NCI-H1092 (cell line): Measurements from ENCODE around the gene CBY2.
"Not testable (repeated sequence)": the region's sequence is repeated elsewhere in the genome, so short reads cannot be mapped to it uniquely, and the experiment has no call there.

Experiments
- DNase-seq: peaks from one replicate; lab custom pipeline; 2025; lab: John Stamatoyannopoulos, UW

The CBY2 gene

GRCh38 chr13:45702088-45702487, at the start of gene CBY2:
TSS of gene CBY2 (plus strand) at chr13:45702320. CDS start at chr13:45702391, 71 bp downstream.
- no peak for DNase-seq

GRCh38 chr13:45654633-45655349, 47.3 kb upstream of the CBY2 start:
- DNase-seq, result no peak

- DNase-seq, result no peak
Measured at GRCh38 chr13:45658586-45659235, 43.4 kb upstream of the CBY2 start.

- no peak for DNase-seq
Measured at GRCh38 chr13:45659536-45659935, 42.6 kb upstream of the CBY2 start.

GRCh38 chr13:45660458-45660857, 41.7 kb upstream of the CBY2 start:
- not testable (repeated sequence) for DNase-seq

GRCh38 chr13:45662162-45662561, 40.0 kb upstream of the CBY2 start:
- DNase-seq, result no peak

GRCh38 chr13:45662903-45663302, 39.2 kb upstream of the CBY2 start:
- not testable (repeated sequence) for DNase-seq

GRCh38 chr13:45669626-45670025, 32.5 kb upstream of the CBY2 start:
- not testable (repeated sequence) for DNase-seq

GRCh38 chr13:45670189-45670885, 31.8 kb upstream of the CBY2 start:
- no peak for DNase-seq

GRCh38 chr13:45674908-45675307, 27.2 kb upstream of the CBY2 start:
- no peak for DNase-seq

GRCh38 chr13:45678282-45678681, 23.8 kb upstream of the CBY2 start:
- DNase-seq, result no peak

- DNase-seq, result no peak
Measured at GRCh38 chr13:45681113-45681512, 21.0 kb upstream of the CBY2 start.

GRCh38 chr13:45682494-45683008, 19.6 kb upstream of the CBY2 start:
- no peak for DNase-seq

- no peak for DNase-seq
Measured at GRCh38 chr13:45683701-45684100, 18.4 kb upstream of the CBY2 start.

- no peak for DNase-seq
Measured at GRCh38 chr13:45688577-45688976, 13.5 kb upstream of the CBY2 start.

- DNase-seq, result no peak
Measured at GRCh38 chr13:45690636-45691035, 11.5 kb upstream of the CBY2 start.

GRCh38 chr13:45691251-45691650, 10.9 kb upstream of the CBY2 start:
- no peak for DNase-seq

- no peak for DNase-seq
Measured at GRCh38 chr13:45691667-45692066, 10.5 kb upstream of the CBY2 start.

- DNase-seq, result no peak
Measured at GRCh38 chr13:45695198-45695730, 6.9 kb upstream of the CBY2 start.

GRCh38 chr13:45696610-45697226, 5.4 kb upstream of the CBY2 start:
- no peak for DNase-seq

- no peak for DNase-seq
Measured at GRCh38 chr13:45700971-45701900, 884 bp upstream of the CBY2 start.
